Suppressor macrophage (primary cell): ENCODE data around the gene TMEM203.
A peak's percentile ranks its signal among the peaks of the same experiment; 100 is the strongest.

Source experiments
- DNase-seq, 4 experiments: peaks; one replicate each; pipeline ENCODE4 v3.0.0-alpha.2; 2020 to 2022

TMEM203 gene

GRCh38 chr9:137194388-137194787 is 11.1 kb downstream of the TMEM203 start:
- no peak for DNase-seq

GRCh38 chr9:137193771-137194170 is 11.7 kb downstream of the TMEM203 start:
- no peak for DNase-seq

GRCh38 chr9:137192859-137193258 is 12.6 kb downstream of the TMEM203 start:
- no peak for DNase-seq

DNA sequence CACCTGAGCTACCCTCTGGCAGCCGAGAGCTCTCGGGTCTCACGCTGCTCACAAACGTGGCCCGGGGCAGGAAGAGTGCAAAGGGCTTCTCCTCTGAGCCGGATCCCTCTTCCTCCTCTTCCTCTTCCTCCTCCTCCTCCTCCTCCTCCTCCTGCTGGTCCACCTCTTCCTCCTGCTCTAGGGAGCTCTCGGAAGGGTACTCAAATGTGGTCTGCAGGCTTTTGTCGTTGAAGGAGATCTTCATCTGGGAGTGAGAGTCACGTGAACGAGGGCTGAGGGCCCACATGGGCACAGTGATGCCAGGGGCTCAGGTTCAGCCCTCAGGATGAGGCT is 13.0 kb downstream of the TMEM203 start:
- DNase-seq = no peak

GRCh38 chr9:137191691-137192447 is 13.6 kb downstream of the TMEM203 start:
- DNase-seq = no peak

DNA sequence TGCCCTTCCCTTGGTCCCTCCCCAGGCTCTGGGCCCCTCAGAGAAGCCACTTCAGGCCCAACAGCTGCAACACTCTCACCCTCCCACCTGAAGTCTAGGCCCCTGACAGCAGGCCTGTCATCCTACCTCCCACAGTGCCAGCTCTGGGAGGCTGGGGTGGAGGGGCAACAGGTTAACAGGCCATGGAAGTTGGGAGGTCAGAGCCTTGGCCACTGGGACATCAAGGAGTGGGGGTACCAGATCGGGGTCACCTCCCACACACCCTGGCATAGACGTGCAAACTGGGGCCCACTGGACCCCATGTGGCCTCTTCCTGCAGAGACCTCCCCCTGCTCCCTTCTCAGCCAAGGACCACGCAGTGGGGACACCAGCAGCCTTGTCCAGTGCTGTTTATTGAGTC is 14.2 kb downstream of the TMEM203 start:
- no peak for DNase-seq

GRCh38 chr9:137190315-137190856 is 15.1 kb downstream of the TMEM203 start:
- DNase-seq = no peak

DNA sequence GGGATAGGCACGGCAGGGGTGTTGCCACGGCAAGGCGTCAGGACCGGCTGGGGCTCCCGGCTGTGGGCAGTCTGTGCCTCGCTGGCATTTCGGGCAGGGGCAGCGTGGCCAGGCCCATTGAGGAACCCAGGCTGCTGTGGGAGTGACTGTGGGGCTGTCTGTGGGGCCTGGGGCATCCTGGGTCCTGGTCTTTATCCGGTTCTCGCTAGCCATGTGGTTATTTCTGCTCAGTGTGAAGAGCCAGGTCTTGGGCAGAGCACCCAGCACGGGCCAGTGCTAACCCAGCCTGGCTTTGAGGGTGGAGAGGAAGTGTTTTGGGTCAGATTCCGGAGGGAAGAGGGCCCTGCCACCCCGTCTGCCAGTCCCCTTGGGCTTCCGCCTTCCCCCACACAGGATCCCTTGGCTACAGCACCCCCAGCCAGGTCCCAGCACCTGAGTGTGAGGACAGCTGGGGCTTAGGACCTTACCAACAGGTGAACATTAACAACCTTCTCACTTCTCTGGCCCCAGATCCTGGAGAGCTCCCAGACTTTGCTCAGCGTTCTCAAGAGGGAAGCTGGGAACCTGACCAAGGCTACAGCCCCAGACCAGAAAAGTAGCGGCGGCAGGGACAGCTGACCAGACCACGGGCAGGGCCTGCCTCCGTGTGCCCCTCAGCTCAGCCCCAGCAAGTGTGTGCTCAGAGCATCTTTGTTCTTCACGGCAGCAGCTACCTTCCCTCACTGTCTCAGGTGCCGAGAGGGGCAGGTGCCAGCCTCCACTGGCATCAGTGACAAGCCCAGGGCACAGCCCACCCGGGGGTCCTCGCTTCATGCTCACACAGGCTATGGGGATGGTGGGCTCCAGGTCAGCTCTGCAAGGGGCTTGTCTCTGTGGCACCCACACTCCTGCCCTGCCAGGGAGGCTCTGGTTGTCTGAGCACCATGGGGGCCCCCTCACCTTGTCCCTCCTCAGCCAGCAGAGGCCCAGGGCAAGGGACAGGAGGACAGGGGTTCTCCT is 15.9 kb downstream of the TMEM203 start:
- DNase-seq = no peak

DNA sequence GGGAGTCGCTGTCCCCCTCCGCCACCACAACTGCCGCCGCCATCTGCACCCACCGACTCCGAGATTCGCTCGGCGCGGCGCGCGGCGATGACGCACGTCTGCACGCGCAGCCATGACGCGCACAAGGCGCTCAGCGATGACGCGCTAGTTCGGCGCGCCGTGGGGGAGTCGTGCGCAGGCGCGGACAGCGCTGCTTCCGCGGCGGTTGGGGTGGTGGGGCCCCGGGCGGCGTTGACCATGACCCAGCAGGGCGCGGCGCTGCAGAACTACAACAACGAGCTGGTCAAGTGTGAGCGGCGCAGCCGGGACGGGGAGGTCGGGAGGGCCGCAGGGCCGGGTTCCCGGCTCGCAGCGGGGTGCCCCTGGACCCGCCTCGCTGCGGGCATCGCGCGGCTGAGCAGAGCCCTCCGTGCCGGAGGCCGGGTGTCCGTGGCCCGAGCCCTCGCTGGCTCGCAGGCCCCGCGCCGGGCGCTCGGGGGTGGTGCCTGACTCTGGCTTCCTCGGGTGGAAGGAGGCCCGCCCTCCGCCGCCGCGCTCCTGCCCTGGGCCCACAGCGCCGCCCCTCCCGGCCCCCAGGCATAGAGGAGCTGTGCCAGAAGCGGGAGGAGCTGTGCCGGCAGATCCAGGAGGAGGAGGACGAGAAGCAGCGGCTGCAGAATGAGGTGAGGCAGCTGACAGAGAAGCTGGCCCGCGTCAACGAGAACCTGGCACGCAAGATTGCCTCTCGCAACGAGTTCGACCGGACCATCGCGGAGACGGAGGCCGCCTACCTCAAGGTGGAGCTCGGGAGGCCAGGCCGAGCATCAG is 16.8 kb downstream of the TMEM203 start, which contains the start of the genes ANAPC2 and SSNA1:
ANAPC2 (minus strand) TSS at position 71 of the 807 bp plus-strand sequence; CDS start at position 43, 28 bp downstream.
SSNA1 (plus strand) TSS at position 187 of the 807 bp plus-strand sequence; CDS start at position 238, 51 bp downstream.
- DNase-seq = peak; percentile 96 to 99 (median 98)

DNA sequence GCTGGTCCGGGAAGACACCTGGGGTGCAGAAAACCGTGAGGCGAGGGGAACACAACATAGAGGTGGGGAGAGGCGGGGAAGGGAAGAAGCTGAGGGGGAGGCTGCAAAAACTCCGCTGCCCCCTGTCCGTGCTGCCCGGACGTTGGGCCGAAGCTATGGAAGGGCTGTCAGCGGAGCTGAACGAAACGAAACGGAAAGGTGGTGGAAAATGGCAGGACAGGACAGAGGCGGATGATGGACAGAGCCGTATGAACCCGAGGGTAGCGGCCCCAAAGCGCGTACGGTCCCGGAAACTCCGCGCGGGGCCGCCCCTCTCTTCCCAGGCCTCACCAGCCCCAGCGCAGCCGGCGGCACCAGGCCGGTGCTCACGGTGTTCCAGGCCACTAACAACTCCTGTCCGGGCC is 17.4 kb downstream of the TMEM203 start:
- DNase-seq = no peak

DNA sequence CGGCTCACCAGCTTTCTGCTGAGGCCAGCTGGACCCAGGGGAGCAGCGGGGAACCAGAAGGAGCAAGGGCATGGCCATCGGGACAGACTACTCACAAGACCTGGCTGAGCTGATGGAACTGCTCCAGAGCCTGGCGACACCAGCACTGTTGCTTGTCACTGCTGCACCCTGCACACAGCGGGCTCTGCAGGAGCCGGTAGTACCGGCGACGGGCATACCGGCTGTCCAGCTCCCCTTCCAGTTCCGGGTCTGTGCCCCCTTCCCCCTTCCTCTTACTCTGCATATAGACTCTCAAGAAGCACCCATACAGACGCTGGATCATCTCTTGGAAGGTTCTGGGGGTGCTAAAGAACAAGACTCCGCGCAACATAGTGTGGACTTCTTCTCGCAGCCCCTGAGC is 18.1 kb downstream of the TMEM203 start:
- no peak for DNase-seq

DNA sequence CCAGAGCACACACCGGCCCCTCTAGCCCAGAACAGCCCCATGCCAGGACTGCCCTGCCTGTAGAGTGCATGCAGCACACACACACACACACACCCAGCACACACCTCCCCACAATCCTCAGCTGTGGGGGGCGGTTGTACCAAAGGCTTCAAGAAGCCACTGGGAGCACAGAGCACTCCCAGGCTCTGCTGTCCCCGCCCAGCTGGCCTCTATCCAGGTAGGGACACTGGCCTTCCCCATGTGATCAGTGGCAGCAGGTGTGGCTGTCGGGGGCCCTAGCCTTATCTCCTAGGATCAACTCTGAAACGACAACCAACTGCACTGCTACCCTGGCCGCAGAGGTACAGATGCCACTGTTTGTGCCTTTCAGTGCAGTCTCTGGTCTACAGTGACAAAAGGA is 19.1 kb downstream of the TMEM203 start:
- no peak for DNase-seq

- DNase-seq = no peak
Measured at GRCh38 chr9:137185921-137186320, 19.5 kb downstream of the TMEM203 start.

DNA sequence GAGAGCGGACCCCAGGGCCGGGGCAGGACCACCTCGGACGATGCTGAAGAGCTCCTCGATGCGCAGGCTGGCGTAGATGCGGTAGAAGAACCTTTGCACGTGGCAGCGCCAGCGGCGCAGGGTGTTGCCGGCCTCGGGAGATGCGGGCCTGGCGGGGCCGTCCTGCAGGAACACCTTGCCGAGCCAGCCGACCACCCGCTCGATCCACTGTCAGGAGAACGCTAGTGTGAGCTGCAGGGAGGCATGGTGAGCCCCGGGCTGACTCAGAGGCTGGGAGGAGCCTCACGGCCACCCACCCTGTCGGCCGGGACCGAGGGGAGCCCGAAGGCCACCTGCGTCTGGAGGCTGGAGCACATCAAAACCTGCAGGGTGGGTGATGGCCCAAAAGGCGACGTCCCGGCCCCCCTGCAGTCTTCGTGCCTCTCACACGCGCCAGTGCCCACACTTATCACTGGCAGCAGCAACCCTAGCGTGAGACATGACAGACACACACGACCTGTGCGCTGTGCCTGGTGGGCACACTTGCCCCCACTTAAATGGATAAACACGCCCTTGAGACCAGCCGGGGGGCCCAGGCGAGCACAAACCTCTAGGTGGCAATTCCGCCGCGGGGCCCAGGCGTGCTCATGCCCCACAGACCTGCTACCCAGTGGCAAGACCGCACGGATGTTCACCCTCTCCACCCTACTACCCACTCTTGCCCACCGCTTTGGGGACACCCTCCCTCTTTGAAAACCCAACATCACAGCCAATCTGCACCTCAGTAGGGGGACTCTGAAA is 20.4 kb downstream of the TMEM203 start:
- no peak for DNase-seq

- DNase-seq = no peak
Measured at GRCh38 chr9:137183980-137184595, 21.4 kb downstream of the TMEM203 start.

DNA sequence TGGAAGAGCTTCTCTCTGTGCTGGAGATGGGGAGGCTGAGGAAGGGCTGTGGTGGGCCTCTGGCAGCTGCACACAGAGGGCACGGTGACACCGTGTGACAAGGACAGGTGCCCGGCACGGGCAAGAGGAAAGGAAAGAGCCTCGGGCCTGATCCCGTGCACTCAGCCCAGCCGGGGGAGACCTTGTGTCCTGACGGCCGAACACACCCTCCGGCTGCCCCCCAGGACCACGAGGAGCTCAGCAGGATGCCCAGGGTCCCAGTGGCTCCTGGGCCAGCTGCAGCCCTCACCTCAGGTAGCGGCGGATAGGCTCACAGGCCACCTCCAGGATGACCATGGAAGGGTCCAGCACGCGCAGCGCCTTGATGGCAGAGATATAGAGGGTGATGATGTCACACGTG is 22.6 kb downstream of the TMEM203 start:
- no peak for DNase-seq

GRCh38 chr9:137181680-137182079 is 23.8 kb downstream of the TMEM203 start:
- no peak for DNase-seq

- DNase-seq = no peak
Measured at GRCh38 chr9:137180491-137180890, 25.0 kb downstream of the TMEM203 start.

- DNase-seq = no peak
Measured at GRCh38 chr9:137179761-137180160, 25.7 kb downstream of the TMEM203 start.

- DNase-seq = no peak
Measured at GRCh38 chr9:137178939-137179630, 26.4 kb downstream of the TMEM203 start.
